ENCODE measurements around the gene PCDH15.

GRCh38 chr10:53771701-53772100, 1029.3 kb downstream of the PCDH15 start:
- TF ChIP-seq, protein P1, sequence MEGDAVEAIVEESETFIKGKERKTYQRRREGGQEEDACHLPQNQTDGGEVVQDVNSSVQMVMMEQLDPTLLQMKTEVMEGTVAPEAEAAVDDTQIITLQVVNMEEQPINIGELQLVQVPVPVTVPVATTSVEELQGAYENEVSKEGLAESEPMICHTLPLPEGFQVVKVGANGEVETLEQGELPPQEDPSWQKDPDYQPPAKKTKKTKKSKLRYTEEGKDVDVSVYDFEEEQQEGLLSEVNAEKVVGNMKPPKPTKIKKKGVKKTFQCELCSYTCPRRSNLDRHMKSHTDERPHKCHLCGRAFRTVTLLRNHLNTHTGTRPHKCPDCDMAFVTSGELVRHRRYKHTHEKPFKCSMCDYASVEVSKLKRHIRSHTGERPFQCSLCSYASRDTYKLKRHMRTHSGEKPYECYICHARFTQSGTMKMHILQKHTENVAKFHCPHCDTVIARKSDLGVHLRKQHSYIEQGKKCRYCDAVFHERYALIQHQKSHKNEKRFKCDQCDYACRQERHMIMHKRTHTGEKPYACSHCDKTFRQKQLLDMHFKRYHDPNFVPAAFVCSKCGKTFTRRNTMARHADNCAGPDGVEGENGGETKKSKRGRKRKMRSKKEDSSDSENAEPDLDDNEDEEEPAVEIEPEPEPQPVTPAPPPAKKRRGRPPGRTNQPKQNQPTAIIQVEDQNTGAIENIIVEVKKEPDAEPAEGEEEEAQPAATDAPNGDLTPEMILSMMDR (IDR thresholded peaks at IDR 0.05) = no peak
- no peak for TF ChIP-seq POLR2A (IDR thresholded peaks at IDR 0.05)

Data from esophagus squamous epithelium (tissue), 4 donors.